ENCODE results near the gene OR5A1. TPM values are rescaled to one million over a fixed set of nuclear protein-coding genes. Genes with fewer than 3 reads are reported as not detected.

The OR5A1 gene
- total and polyA plus RNA-seq, 4 donors = not detected

DNA sequence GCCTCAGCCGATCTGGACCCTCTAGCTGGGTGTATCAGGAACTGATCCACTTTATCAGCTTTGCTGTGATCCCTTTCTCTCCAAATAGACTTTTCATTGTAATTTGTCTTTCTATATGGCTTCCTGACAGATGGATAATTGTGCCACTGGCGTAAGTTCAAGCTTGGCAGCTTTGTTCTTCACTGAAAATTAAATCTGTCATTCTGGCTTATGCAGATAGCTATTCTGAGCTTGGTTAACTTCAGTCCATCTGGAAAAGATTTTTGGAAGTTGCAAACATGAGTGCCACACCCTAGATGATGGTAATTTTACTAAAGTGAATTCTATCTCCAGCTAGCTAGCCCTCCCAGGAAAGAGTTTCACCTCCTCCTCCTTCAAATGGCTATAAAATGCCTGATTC is 18.1 kb upstream of the OR5A1 start:
- Histone ChIP-seq H3K27ac (ENCODE audit: low read depth in 1 of 2, low read length in 2 of 2) (no peak overlapping the region), H3K27me3 (ENCODE audit: control insufficient read depth in 4 of 4, insufficient read depth in 4 of 4, low read length in 3 of 4) (no peaks in the 10 kb centered on the region), H3K36me3 (ENCODE audit: control insufficient read depth in 4 of 4, insufficient read depth in 3 of 4, low read depth in 1 of 4, low read length in 3 of 4) (no peaks in the 10 kb centered on the region), H3K4me3 (ENCODE audit: low read depth in 1 of 3, low read length in 3 of 3) (no peak overlapping the region), H3K9ac (ENCODE audit: low read depth in 1 of 2, low read length in 2 of 2) (no peak overlapping the region), H3K4me1 (ENCODE audit: control insufficient read depth in 4 of 4, insufficient read depth in 4 of 4, low read length in 3 of 4) (no peaks in the 10 kb centered on the region), H3K9me3 (ENCODE audit: control insufficient read depth in 4 of 4, low read length in 3 of 4) (no peaks in the 10 kb centered on the region)
- no peak for DNase-seq (ENCODE audit: low spot score)
- TF ChIP-seq TAF1 (conservative IDR thresholded peaks at IDR 0.05) (no peak), FOXA1 (IDR thresholded peaks at IDR 0.05) (no peak), SP1 (IDR thresholded peaks at IDR 0.05) (no peak)
- TF ChIP-seq, protein P1, sequence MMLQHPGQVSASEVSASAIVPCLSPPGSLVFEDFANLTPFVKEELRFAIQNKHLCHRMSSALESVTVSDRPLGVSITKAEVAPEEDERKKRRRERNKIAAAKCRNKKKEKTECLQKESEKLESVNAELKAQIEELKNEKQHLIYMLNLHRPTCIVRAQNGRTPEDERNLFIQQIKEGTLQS (IDR thresholded peaks at IDR 0.05) = no peak
- TF ChIP-seq, protein P2, sequence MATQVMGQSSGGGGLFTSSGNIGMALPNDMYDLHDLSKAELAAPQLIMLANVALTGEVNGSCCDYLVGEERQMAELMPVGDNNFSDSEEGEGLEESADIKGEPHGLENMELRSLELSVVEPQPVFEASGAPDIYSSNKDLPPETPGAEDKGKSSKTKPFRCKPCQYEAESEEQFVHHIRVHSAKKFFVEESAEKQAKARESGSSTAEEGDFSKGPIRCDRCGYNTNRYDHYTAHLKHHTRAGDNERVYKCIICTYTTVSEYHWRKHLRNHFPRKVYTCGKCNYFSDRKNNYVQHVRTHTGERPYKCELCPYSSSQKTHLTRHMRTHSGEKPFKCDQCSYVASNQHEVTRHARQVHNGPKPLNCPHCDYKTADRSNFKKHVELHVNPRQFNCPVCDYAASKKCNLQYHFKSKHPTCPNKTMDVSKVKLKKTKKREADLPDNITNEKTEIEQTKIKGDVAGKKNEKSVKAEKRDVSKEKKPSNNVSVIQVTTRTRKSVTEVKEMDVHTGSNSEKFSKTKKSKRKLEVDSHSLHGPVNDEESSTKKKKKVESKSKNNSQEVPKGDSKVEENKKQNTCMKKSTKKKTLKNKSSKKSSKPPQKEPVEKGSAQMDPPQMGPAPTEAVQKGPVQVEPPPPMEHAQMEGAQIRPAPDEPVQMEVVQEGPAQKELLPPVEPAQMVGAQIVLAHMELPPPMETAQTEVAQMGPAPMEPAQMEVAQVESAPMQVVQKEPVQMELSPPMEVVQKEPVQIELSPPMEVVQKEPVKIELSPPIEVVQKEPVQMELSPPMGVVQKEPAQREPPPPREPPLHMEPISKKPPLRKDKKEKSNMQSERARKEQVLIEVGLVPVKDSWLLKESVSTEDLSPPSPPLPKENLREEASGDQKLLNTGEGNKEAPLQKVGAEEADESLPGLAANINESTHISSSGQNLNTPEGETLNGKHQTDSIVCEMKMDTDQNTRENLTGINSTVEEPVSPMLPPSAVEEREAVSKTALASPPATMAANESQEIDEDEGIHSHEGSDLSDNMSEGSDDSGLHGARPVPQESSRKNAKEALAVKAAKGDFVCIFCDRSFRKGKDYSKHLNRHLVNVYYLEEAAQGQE (IDR thresholded peaks at IDR 0.05) = no peak
- 84% methylated on average over 2 of the region's 2 CpGs for WGBS

DNA sequence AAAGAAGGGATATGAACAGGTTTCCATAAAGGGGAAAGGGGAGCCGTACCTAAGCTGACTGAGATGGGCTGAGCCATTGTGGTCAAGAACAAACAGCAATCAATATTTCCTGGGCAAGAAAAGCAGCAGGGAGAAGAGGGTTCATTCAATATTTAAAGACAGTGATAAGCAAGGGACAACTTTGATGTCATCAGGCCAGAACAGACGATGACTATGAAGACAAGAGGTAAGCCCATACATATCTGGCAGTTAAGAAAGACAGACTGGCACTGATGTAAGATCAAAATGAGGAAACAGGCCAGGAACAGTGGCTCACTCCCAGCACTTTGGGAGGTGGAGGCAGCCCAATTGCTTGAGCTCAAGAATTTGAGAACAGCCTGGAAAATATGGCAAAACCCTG is 12.4 kb upstream of the OR5A1 start:
- DNase-seq (ENCODE audit: low spot score) = no peak
- H3K27me3 ChIP-seq (ENCODE audit: control insufficient read depth in 4 of 4, insufficient read depth in 4 of 4, low read length in 3 of 4) = no peaks in the 10 kb centered on the region
- 31% methylated on average over 2 of the region's 2 CpGs for whole genome bisulfite sequencing
- no peaks in the 10 kb centered on the region for H3K4me1 ChIP-seq (ENCODE audit: control insufficient read depth in 4 of 4, insufficient read depth in 4 of 4, low read length in 3 of 4)
- H3K9ac ChIP-seq (ENCODE audit: low read depth in 1 of 2, low read length in 2 of 2) = no peak overlapping the region
- H3K4me3 ChIP-seq (ENCODE audit: low read depth in 1 of 3, low read length in 3 of 3) = no peak overlapping the region
- H3K36me3 ChIP-seq (ENCODE audit: control insufficient read depth in 4 of 4, insufficient read depth in 3 of 4, low read depth in 1 of 4, low read length in 3 of 4) = no peaks in the 10 kb centered on the region
- TF ChIP-seq TAF1 (conservative IDR thresholded peaks at IDR 0.05) (no peak), SP1 (IDR thresholded peaks at IDR 0.05) (no peak), YY1 (IDR thresholded peaks at IDR 0.05) (no peak), GABPA (IDR thresholded peaks at IDR 0.05 in 1 of 2, conservative IDR thresholded peaks at IDR 0.05 in 1 of 2) (no peak), JUND (IDR thresholded peaks at IDR 0.05) (no peak), NR2F2 (IDR thresholded peaks at IDR 0.05) (no peak), EGR1 (IDR thresholded peaks at IDR 0.05; ENCODE audit: low read depth in 2 of 2) (no peak), RAD21 (IDR thresholded peaks at IDR 0.05) (no peak), FOXA1 (IDR thresholded peaks at IDR 0.05) (no peak)
- TF ChIP-seq, protein P3, sequence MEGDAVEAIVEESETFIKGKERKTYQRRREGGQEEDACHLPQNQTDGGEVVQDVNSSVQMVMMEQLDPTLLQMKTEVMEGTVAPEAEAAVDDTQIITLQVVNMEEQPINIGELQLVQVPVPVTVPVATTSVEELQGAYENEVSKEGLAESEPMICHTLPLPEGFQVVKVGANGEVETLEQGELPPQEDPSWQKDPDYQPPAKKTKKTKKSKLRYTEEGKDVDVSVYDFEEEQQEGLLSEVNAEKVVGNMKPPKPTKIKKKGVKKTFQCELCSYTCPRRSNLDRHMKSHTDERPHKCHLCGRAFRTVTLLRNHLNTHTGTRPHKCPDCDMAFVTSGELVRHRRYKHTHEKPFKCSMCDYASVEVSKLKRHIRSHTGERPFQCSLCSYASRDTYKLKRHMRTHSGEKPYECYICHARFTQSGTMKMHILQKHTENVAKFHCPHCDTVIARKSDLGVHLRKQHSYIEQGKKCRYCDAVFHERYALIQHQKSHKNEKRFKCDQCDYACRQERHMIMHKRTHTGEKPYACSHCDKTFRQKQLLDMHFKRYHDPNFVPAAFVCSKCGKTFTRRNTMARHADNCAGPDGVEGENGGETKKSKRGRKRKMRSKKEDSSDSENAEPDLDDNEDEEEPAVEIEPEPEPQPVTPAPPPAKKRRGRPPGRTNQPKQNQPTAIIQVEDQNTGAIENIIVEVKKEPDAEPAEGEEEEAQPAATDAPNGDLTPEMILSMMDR (IDR thresholded peaks at IDR 0.05; ENCODE audit: low read depth, low read length, missing input control) = no peak
- TF ChIP-seq, protein P2 (IDR thresholded peaks at IDR 0.05) = no peak
- H3K27ac ChIP-seq (ENCODE audit: low read depth in 1 of 2, low read length in 2 of 2) = no peak overlapping the region
- no peaks in the 10 kb centered on the region for H3K9me3 ChIP-seq (ENCODE audit: control insufficient read depth in 4 of 4, low read length in 3 of 4)

All from liver (tissue), 9 donors.